ENCODE data around the gene LTBP3.
"Not testable (repeated sequence)": the region's sequence is repeated elsewhere in the genome, so short reads cannot be mapped to it uniquely, and the experiment has no call there.

LTBP3 gene

DNA sequence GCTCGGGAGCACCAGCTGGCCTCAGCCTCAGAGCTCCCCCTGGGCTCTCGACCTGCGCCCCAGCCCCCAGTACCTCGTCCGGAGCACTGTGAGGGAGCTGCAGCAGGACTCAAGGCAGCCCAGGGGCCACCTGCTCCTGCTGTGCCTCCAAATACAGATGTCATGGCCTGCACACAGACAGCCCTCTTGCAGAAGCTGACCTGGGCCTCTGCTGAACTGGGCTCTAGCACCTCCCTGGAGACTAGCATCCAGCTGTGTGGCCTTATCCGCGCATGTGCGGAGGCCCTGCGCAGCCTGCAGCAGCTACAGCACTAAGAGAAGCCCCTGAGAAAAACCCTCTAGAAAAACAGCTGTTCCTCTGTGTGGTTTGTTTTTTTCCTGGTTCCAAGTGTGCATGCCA is 13.3 kb upstream of the LTBP3 start:
- DNase-seq = no peak

DNA sequence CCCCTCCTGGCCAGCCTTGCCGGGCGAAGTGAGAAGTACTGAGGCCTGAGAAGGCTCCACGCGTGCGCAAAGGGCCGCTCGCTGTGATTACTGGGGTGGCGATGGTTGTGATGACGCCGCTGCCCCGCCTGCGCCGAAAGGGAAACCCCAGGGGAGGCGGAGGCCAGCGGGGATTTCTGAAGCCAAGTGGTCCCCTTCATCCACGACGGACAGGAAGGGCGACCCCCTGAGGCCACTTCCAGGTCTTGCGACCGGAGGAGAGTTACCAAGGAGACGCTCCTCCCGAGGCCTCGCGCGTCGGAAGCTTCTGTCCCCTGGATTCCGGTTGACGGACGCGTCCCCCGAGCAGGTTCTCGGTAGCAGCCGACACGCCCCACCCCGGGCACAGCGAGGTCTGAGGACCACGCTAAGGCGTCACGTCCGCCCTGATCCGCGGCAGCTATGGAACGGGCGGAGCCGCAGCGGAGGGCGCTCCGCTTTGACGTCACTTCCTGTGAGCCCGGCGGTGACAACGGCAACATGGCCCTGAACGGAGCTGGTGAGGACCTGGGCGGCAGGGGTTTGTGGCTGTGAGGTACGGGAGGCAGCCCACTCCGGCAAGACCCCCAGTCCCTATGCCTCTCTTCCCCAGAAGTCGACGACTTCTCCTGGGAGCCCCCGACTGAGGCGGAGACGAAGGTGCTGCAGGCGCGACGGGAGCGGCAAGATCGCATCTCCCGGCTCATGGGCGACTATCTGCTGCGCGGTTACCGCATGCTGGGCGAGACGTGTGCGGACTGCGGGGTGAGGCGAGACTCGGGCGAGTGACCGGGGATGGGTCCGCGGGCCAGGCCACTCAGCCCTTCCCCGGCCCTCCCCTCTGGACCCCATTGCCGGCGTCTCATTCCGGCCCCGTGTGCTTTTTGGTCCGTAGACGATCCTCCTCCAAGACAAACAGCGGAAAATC is 12.1 kb upstream of the LTBP3 start, which contains the start of gene ZNRD2:
Gene ZNRD2, plus strand, starts transcription at position 505 of the 946 bp plus-strand sequence. Its CDS starts 15 bp downstream, at position 520.
- DNase-seq = peak; percentile 98

DNA sequence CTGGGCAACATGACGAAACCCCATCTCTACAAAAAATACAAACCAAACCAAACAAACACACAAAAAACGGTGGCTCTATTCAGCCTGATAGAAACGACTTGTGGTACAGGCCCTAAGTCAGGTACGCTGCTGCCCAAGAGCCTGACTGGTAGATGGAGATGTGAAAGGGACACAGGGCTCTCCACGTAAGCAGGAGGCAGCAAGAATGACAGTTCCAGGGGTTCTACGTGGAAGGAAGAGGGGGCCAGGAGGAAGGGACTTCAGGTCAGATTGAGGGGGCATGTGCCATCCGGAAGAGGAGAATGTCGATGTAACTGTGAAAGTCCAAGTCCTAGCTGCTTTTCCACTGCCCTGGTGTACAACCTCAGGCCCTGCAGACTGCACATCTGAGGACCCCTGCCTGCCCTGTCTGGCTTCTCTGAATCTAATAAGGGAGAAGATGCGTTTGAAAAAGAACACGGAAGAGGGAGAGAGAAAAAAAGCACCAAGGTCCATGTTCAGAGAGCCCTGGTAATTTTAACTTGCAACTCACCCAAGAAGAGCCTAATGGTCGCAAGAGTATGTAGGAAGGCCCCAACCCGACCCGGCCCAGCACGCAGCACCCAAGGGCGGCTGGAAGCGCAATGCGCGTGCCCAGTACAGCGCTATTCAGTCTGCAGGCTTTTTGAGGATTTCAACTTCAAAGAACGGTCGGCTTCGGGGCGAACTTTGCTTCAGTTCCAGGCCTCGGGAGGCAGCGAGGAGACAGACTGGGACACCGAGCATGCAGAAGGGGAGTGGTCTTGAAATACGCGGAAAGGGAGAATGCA is 11.2 kb upstream of the LTBP3 start:
- peak; percentile 60 for DNase-seq

DNA sequence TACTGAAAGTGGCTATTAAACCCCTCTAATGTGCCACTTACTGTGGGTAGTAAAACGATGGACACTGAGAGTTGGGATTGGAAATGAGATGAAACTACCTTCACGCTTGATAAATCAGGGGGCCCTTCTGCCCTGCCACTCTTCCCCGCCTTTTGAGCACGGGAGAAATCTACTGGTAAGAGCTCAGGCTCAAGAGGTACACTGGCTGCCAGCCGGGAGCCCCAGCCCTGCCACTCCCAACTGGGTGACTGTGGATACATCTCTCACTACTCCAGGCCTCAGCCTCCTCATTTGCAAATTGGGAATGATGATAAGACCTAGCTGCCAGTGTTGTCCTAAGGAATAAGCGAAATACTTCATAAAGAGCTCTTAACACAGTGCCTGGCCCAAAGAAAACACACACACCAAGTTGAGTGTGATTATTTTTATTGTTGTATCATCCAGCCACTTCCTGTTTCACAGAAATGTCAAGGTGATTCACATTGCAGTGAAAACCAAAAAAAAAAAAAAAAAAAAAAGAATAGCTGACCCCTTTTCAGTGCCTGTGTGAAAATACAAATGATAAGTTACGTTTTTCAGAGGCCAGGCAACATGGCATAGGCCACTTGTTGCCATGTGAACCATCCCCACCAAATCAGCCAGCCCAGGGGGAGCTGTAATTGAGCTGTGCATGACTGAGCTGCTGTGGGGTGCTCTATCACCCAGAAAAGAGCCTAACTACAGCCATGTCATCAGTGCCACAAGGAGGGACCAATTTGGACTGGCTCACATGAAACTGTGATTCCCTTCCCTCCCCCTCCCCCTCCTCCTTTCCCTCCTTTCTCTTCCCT is 7.7 kb upstream of the LTBP3 start:
- no peak for DNase-seq

DNA sequence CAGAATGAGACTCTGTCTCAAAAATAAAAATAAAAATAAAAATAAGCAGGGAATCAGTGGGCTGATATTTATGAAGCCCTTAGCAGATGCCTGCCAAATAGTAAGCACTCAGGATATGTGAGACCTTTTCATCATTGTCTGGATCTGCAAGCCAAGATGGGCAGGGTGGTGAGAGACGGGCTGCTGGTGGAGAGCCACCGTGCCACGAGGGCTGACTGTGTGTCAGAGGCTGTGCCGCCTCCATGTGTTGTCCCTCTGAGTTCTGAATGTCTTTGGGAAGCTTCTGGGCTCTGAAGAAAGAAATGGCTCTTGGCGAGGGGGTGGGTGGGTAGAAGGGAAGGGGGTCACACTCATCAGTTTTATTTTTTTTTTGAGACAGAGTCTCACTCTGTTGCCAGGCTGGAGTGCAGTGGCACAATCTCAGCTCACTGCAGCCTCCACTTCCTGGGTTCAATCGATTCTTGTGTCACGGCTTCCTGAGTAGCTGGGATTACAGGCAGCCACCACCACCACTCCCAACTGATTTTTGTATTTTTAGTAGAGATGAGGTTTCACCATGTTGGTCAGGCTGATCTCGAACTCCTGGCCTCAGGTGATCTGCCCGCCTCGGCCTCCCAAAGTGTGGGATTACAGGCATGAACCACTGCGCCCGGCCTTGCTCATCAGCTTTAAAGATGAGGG is 6.9 kb upstream of the LTBP3 start:
- not testable (repeated sequence) for DNase-seq

DNA sequence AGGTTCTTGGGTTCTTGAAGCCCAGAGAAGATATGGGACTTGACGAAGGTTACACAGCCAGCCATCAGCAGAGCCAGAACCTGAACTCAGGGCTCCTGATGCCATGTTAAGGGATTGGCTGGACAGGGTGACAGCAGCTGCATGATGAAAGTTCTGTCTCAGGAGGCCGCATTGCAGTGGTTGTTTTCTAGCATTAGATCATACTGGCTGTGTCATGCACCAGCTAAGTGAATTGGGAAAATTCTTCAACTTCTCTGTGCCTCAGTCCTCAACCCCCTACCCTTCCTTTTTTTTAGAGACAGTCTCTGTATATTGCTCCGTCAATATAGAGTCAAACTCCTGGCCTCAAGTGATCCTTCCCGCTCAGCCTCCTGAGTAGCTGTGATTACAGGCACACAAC is 5.4 kb upstream of the LTBP3 start:
- no peak for DNase-seq

DNA sequence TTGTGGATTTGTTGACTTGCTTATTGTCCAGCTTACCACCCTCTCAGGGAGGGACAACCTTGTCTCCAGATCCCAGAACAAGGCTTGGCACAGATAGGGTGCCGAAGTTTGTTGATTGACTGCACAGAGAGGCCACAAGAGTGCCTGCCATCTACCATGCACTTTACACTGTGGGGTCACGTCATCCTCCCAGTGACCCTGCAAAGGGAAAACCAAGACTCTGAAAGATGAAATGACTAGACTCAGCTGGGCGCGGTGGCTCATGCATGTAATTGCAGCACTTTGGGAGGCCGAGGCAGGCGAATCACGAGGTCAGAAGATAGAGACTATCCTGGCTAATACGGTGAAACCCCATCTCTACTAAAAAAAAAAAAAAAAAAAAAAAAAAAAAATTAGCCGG is 4.6 kb upstream of the LTBP3 start:
- DNase-seq = no peak

DNA sequence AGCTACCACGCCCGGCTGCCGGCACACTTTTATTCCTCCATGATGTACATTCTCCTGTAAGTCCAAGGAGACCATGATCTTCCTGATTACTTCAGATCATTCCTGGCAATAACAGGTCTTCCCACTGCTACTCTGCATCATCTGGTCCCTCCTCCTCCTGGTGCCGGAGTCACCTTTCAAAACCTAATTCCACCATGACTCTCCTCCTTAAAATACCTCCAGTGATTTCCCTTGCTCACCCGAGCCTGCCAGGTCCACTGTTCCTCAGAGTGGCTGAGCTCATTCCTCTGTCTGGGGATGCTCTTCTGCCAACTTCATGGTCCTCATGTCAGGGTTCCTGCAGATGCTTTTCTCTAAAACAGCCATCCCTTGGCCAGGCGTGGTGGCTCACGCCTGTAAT is 3.9 kb upstream of the LTBP3 start:
- DNase-seq = no peak

DNA sequence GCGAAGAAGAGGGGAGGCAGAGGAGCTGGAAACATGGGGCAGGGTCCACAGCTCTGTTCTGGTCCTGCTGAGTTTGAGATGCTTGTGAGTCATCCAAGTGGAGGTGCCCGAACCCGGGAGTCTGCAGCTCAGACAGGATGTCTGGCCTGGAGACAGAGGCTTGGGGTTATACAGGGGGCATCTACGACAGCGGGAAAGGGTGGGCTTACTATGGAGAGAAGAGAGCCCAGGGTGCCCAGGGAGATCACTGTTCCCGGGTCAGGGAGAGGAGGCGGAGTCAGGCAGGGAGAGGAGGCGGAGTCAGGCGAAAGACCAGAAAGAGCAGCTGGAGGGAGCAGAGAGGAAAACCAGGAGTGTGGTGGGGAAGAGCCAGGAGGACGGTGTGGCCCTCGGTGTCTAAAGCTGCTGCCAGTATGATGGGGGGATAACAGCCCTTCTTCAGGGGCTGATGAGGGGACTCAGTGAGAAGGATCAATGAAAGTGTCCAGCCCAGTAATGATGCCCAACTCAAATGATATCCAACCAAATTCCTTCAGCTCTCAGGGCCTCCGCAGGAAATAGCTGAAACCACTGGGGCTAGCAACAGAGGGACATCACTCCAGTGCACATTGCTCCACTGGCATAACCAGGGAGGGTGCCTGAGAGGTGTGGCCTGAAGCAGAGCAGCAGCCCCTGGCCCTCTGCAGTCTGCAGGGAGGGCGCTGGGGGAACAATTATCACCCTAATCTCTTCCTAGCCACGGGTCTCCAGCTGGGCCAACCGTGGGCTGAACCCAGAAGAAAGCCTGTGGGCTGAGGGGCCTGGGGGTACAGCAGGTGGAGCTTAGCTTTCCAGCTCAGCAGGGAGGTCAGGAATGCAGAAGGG is 2.6 kb upstream of the LTBP3 start:
- peak; percentile 19 for DNase-seq

DNA sequence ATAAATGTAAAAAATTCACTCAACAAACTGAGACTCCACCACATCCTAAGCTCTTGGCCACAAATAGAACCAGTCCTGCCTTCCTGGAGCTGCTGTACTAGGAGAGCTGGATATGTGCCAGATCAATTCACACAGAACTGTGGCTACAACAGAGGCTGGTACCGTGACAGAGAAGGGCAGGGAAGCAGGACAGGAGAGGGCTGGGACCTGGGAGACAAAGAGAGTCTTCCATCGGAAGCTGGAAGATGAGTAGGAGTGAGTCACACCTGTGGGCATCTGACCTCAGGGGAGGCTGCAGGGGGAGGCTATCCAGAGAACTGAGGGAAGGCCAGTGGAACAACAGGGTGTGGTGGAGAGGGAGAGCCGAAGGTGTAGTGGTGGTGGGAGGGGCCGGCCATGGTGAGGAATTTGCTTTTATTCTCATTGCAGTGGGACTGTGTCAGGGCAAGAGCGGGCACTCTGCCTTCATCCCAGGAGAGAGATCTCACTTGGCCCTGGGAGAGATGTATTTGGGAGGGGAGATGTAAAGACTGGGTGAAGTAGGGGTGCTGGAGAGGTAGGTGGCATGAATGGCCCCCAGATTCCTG is 1.9 kb upstream of the LTBP3 start:
- DNase-seq = peak; percentile 41

DNA sequence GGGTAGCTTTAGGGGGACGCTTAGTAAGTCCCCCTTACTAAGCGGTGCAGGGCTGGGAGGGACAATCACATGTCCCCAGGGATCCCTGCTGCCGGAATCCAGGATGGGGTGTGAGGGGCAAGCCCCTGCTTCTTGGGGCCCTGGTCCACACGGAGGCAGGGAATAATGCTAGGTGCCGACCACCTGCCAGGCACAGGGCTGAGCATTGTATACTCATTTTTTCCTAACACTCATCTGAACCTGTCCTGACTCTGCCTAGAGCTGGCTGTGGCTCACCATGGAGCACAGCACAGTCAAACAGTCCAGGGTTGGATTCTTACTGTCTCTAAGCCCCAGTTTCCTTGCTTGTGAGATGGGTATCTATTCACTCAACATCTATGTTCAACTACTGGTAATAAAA is 1.4 kb upstream of the LTBP3 start:
- DNase-seq = no peak

DNA sequence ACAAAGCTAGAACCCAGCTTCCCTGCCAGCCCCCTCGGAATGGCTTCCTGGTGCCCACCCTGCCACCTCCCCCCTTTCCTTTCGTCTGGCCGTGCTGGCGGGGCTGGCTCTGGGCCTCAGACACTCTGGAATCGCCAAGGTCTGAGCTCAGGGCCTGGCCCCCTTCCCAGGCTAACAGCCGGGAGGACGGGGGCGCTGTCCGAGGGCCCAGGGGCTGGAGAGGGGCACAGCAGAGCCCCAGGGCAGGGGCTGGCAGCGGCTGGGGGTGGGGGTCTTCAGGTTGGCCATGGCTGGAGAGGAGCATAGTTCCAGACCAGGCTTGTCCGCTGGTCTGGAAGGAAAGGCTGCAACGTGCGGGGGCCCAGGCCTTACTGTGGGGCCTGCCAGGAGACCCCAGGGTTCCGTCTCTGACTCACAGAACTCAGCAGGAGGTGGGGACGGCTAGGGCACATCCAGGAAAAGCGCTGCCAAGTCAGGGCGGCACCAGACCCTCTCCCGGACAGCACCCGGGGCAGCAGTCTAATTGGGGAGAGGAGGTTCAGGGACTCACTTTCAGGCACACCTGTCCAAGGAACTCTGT is 861 bp upstream of the LTBP3 start:
- no peak for DNase-seq

DNA sequence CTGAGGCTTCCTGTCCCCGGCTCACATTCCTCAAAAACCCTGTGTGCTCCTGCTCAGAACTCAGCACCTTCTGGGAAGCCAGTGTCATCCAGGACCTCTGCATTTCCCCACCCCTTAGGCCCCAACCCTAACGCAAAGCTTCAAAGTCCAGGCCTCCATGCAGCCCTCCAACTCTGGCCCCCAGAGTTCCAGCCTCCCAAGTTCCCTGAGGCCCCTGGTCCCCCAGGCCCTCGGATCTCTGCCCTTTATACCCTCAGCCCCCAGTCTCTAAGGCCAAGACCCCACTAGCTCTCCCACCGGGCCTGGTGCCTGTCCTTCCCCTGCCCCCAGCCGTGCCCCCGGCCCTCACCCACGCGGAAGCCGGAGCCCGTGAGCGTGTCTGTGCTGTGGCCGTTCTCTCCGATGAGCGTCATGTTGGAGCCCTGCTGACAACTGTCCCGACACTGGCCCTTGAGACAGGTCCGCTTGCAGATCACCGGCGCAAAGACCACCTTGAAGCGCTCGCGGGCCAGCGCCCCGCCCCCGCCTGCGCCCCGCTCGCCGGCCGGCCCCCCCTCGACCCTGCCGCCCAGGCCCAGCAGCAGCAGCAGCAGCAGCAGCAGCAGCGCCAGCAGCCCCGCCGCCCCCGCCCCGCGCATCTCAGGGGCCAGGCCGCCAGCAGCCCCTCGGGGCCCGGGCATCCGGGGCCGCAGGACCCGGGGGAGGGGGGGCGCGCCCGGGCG is 718 bp downstream of the LTBP3 start:
- DNase-seq = no peak

DNA sequence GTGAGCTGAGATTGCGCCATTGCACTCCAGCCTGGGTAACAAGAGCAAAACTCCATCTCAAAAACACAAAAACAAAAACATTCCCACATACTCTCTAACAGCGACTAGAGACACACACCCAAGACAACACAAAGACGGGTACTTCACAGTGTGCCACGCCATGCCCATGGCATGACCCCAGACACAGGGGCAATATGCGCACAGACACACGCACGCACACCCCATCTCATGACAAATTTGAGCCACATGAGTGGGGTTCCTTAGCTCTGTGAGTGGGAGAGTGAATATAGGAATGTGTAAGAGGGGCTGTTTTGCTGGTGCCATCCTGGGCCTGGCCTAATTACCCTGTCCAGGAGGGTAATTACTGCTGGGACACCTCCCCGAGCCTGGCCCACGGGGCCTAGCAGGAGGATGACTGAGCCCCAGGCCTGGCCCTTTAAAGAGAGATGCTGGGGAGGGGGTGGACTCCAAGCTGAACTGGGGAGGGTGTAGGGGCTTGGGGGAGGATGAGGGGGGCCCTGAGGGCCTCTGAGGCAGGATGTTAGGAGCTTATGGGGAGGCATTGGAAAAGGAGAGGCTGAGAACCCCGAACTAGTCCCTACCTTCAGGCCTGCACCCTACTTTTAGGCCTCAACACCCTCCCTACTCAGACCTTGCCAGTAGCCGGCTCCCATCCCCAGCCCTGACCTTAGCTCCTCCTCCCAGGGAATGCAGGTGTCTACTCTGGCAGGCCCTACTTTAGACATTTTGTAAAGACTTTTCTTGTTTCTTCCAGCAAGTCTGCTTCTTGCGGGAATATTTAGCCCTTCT is 1.5 kb downstream of the LTBP3 start:
- no peak for DNase-seq

DNA sequence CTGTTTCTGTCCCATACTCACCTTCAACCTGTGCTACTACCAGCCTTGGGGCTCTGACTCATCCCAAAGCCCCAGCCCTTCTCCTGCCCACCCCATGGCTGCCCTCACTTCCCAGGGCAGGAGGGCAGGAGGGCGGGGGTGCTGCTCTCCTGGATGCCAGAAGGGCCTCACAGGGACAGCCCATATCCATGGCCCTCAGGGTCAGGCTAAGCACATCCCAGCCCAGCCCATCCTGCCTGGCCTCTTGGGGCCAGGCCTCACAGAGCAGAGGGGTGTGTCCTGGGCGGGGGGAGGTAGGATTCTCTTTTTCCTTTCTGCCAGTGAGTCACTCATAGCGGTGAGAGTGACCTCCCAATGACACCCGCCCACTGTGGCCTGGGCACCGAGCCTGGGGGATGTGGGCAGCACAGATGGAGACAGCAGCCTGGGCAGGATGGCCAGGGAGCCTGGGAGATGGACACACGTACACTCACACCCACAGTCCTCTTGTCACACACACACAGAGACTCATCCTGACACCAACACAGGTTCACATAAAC is 2.4 kb downstream of the LTBP3 start:
- DNase-seq = no peak

DNA sequence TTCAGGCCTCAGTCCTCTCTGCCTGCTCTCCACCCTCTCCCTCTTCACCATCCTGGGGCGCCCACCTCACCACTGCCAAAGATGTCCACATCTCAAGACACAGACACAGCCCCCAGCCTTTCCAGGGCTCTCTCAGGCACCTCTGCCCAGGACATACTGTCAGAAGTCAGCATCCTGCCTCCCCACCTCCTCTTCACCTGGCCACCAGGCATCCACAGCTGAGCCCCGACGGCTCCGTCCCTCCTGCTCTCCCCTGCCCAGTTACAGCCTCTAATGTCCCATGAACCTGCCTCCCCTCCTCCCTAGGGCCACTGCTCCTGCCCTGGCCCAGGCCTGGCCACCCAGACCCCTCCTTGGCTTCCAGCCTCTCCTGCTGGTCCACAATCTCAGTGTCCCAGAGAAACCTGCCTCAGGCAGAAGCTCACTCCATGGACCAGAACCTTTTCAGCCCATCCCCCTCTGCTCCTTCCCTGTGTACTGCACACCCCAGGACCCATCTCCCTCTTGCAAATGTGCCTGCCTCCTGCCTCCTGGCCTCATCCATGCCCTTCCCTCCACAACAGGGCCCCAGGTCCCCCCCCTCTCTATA is 3.2 kb downstream of the LTBP3 start:
- no peak for DNase-seq

DNA sequence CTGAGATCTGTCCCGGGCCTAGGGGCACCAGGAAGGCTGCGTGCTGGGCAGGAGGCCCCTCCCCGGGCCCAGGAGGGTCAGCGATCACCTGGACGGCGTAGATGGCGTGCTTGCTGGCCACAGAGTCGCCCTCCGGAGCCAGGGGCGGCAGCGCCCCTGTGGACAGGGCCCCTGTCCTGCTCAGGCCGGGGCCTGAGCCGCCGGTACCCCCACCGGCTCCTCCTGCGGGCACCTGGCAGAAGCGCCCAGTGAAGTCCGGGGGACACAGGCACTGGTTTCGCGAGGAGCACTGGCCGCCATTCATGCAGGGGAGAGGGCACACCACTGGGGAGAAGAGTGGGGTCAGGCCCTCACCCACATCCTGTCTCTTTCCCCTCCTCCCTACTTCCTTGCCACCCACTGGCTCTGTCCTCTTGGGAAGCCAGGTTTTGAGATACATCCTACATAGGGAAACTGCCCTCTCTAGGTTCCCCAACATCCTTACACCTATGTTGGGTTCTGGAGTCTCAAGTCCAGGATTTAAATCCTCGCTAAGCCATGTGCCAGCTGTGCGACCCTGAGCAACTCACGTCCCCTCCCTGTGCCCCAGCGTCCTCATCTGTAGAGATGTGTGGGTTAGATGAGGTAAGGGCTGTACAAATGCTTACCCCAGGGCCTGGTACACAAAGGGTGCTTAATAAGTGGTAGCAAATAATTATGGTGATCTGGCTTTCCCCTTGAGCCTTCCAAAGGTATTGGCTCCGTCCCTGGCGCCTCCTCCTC is 3.9 kb downstream of the LTBP3 start:
- no peak for DNase-seq
